Measurements from ENCODE around the gene GMDS. TPM values are rescaled to one million over a fixed set of nuclear protein-coding genes. Genes with fewer than 3 reads are reported as not detected.

Gene GMDS
- total and polyA plus RNA-seq, 5 donors = 8.1 to 13.5 (median 12.6) TPM

DNA sequence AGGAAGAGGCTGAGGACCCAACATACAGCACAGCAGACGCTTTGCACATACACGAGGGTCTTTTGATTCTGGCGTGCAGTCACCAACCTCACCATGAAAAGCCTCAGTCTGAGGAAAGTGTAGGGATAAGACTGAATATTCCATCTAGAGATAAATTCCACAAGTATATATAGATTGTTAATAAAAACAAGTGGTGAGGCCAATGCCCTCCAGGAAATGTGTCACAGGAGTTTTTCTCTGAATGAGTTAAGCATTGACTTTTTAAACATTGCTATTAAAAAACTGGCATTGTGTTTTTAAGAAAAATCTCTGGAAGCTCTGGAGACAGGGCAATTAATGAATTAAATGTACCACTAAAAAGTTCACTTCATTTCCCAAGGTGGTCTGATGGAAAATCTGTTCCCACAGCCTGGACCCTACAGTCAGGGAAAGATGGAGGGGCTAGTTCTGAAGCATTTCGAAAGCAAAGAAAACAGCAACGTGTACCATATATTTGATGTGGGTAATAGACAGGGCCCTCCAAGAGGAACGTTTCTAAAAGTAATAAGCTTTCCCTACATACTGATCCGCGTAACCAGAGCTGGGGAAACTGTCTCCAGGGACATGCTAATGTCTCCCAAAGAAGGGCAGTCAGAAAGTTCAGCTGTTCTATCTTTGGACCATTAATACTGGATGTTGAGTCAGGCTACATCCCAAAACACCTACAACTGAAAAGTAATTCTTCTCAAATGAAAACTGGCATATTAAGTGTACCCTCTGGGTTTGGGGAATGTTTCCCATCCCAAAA, 334.6 kb downstream of the GMDS start:
- Histone ChIP-seq H3K9me3 (ENCODE audit: control insufficient read depth, low read length) (no peaks in the 10 kb centered on the region), H3K4me3 (ENCODE audit: low read length) (no peak overlapping the region), H3K27ac (ENCODE audit: low read length) (no peak overlapping the region), H3K4me1 (ENCODE audit: control insufficient read depth, insufficient read depth, low read length) (no peaks in the 10 kb centered on the region), H3K27me3 (ENCODE audit: control insufficient read depth, insufficient read depth) (no peaks in the 10 kb centered on the region)
- WGBS = 74% methylated on average over 8 of the region's 8 CpGs
- DNase-seq (no peak), ATAC-seq (no peak)
- intact Hi-C loops (cut with DNase I) = no loop called here

GRCh38 chr6:1908784-1909183, 336.6 kb downstream of the GMDS start:
- H3K9me3 ChIP-seq (ENCODE audit: control insufficient read depth, low read length) = no peaks in the 10 kb centered on the region
- no peak overlapping the region for H3K4me3 ChIP-seq (ENCODE audit: low read length)
- no peak for DNase-seq
- ATAC-seq = no peak
- H3K27me3 ChIP-seq (ENCODE audit: control insufficient read depth, insufficient read depth) = no peaks in the 10 kb centered on the region
- intact Hi-C loops (cut with DNase I) = no loop called here
- no peak overlapping the region for H3K27ac ChIP-seq (ENCODE audit: low read length)
- no peaks in the 10 kb centered on the region for H3K4me1 ChIP-seq (ENCODE audit: control insufficient read depth, insufficient read depth, low read length)
- WGBS = 86% methylated on average over 7 of the region's 7 CpGs

DNA sequence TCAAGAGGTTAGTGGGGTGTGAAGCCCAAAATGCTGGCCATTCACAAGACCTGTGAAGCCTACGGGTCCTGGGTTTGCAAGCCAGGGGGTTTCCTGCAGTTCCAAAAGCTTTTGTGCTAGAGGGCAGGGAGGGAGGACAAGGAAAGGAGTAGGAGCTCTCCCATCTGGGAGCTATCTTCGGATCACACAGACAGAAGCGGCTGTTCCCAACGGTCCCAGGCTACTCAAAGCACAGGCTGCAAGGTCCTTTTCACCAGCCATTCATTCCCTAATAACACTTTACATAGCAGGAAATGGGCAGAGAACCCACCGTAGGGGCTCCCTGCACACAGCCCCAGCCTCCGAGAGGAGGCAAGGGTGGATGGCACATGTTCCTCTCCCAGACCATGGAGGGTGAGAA, 338.8 kb downstream of the GMDS start:
- no peak for ATAC-seq
- Histone ChIP-seq H3K27me3 (ENCODE audit: control insufficient read depth, insufficient read depth) (no peaks in the 10 kb centered on the region), H3K9me3 (ENCODE audit: control insufficient read depth, low read length) (no peaks in the 10 kb centered on the region), H3K4me1 (ENCODE audit: control insufficient read depth, insufficient read depth, low read length) (no peaks in the 10 kb centered on the region), H3K4me3 (ENCODE audit: low read length) (no peak overlapping the region), H3K27ac (ENCODE audit: low read length) (no peak overlapping the region)
- no peak for DNase-seq
- intact Hi-C loops (cut with DNase I) = no loop called here
- WGBS = 86% methylated on average over 6 of the region's 6 CpGs

DNA sequence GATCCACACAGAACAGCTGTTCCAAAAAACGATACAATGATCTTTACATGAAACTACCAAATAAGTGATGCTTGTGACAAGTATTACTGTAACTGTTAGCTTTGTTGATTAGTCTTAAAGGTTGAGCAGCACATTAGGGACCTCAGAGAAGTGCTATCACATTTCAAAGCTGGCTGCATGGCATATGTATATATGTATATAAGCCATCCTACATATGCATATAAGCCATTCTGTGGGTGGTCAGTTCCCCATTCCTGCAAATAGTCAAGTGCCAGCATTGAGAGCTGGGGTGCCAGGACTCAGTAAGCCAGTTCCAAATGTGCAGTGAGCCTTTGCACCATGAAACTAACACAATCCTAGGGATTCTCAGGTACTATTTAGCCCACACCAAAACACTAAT, 339.4 kb downstream of the GMDS start:
- DNase-seq (no peak), ATAC-seq (no peak)
- intact Hi-C loops (cut with DNase I) = no loop called here
- Histone ChIP-seq H3K4me3 (ENCODE audit: low read length) (no peak overlapping the region), H3K4me1 (ENCODE audit: control insufficient read depth, insufficient read depth, low read length) (no peaks in the 10 kb centered on the region), H3K27me3 (ENCODE audit: control insufficient read depth, insufficient read depth) (no peaks in the 10 kb centered on the region), H3K27ac (ENCODE audit: low read length) (no peak overlapping the region), H3K9me3 (ENCODE audit: control insufficient read depth, low read length) (no peaks in the 10 kb centered on the region)
- WGBS = 78% methylated on average over 1 of the region's 1 CpG

- no peak overlapping the region for H3K27ac ChIP-seq (ENCODE audit: low read length)
- no peaks in the 10 kb centered on the region for H3K9me3 ChIP-seq (ENCODE audit: control insufficient read depth, low read length)
- no peaks in the 10 kb centered on the region for H3K27me3 ChIP-seq (ENCODE audit: control insufficient read depth, insufficient read depth)
- H3K4me3 ChIP-seq (ENCODE audit: low read length) = no peak overlapping the region
- no peaks in the 10 kb centered on the region for H3K4me1 ChIP-seq (ENCODE audit: control insufficient read depth, insufficient read depth, low read length)
- WGBS = 87% methylated on average over 6 of the region's 6 CpGs
- DNase-seq = no peak
- ATAC-seq = no peak
- intact Hi-C loops (cut with DNase I) = no loop called here
Measured at GRCh38 chr6:1904898-1905297, 340.5 kb downstream of the GMDS start.

DNA sequence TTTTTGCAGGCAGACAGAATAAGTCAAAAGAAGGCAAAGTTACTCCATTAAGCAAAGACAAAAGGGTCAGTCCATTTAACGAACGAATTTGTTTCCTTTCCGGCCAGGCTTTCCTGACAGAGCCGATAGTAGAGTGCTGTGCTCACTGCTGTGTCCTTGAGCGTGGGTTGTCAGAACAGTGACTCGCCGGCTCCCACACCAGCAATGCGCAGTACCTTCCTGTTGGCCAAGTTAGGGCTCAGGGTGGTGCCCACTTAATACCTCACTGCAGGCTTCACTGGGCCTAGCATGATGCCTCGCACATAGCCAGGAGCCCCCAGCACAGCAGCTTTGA, 341.0 kb downstream of the GMDS start:
- DNase-seq (peak in 1 of 3 donors; percentile 47), ATAC-seq (peak; percentile 65 to 90)
- Histone ChIP-seq H3K9me3 (ENCODE audit: control insufficient read depth, low read length) (no peaks in the 10 kb centered on the region), H3K27ac (ENCODE audit: low read length) (no peak overlapping the region), H3K4me3 (ENCODE audit: low read length) (no peak overlapping the region), H3K4me1 (ENCODE audit: control insufficient read depth, insufficient read depth, low read length) (no peaks in the 10 kb centered on the region), H3K27me3 (ENCODE audit: control insufficient read depth, insufficient read depth) (no peaks in the 10 kb centered on the region)
- intact Hi-C loops (cut with DNase I) = no loop called here
- 52% methylated on average over 9 of the region's 9 CpGs for WGBS

DNA sequence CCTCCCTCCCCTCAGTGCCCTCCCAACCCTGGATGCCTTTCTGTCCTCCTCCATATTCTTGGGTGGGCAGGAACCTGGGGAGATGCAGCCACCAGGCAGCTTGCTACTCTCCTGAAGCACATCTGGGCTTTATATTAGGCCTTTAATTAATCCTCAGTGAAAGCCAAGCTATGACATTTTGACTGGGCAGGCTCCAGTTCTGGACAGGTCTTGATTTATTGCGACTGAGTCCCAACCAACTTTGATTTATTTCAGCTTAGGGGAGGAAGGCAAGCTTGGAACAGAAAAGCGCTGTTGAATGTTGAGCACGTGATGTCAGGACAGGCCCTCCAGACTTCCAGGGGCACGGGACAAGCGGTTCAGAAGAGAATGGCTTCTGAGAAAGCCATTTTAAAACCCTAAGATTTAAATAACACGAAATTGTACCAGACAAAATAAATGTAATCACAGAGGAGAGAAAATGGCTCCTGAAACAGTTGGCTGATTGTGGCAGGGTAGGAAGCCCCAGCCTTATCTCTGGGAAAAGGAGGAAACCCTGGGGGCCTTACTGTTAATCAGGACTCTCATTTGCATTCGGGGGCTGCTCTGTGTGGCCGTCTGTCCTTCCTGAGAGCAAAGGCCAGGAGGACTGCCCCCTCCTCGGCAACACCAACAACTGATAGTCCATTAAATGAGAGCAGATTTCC, 341.5 kb downstream of the GMDS start:
- ATAC-seq (peak; percentile 46 to 47), DNase-seq (no peak)
- 38% methylated on average over 9 of the region's 9 CpGs for WGBS
- no peaks in the 10 kb centered on the region for H3K27me3 ChIP-seq (ENCODE audit: control insufficient read depth, insufficient read depth)
- H3K4me3 ChIP-seq (ENCODE audit: low read length) = no peak overlapping the region
- no peaks in the 10 kb centered on the region for H3K9me3 ChIP-seq (ENCODE audit: control insufficient read depth, low read length)
- intact Hi-C loops (cut with DNase I) = no loop called here
- H3K4me1 ChIP-seq (ENCODE audit: control insufficient read depth, insufficient read depth, low read length) = no peaks in the 10 kb centered on the region
- H3K27ac ChIP-seq (ENCODE audit: low read length) = no peak overlapping the region

DNA sequence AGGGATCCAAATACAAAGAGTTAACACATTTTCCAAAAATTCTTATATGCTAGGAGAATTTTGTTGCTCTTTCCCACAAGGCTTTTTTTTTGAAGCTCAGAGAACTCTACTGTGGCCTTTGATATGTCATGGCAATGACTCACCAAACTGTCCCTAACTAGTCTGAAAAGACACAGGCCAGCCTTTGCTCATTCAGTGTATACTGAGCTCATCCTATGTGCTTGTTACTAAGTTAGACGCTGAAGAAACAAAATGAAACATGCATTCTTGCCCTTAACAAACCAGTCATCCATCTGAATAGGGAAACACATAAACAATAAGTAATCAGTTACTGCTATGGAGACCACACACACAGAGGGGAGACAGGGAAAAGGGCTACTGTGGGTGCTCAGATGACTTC, 343.8 kb downstream of the GMDS start:
- no peaks in the 10 kb centered on the region for H3K4me1 ChIP-seq (ENCODE audit: control insufficient read depth, insufficient read depth, low read length)
- no peak overlapping the region for H3K4me3 ChIP-seq (ENCODE audit: low read length)
- H3K9me3 ChIP-seq (ENCODE audit: control insufficient read depth, low read length) = no peaks in the 10 kb centered on the region
- ATAC-seq (no peak), DNase-seq (no peak)
- no peak overlapping the region for H3K27ac ChIP-seq (ENCODE audit: low read length)
- WGBS = 68% methylated on average over 1 of the region's 1 CpG
- intact Hi-C loops (cut with DNase I) = no loop called here
- no peaks in the 10 kb centered on the region for H3K27me3 ChIP-seq (ENCODE audit: control insufficient read depth, insufficient read depth)

DNA sequence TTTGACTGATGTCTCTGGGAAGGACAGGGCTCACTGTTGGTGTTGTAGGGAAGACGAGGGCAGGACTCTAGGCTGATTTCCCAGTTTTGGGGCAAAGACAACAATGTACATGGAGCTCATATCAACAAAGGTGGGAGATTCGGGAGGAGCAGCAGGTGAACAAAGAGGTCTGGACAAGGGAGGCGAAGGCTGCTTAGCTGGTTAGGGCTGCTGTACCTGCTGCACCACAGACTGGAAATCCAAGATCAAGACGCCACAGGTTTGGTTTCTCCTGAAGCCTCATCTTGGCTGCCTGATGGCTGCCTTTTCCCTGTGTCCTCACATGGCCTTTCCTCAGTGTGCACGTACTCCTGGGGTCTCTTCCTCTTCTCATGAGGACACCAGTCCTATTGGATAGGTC, 348.5 kb downstream of the GMDS start:
- intact Hi-C loops (cut with DNase I) = no loop called here
- ATAC-seq (no peak), DNase-seq (no peak)
- Histone ChIP-seq H3K9me3 (ENCODE audit: control insufficient read depth, low read length) (no peaks in the 10 kb centered on the region), H3K4me1 (ENCODE audit: control insufficient read depth, insufficient read depth, low read length) (no peaks in the 10 kb centered on the region), H3K27me3 (ENCODE audit: control insufficient read depth, insufficient read depth) (no peaks in the 10 kb centered on the region), H3K4me3 (ENCODE audit: low read length) (no peak overlapping the region), H3K27ac (ENCODE audit: low read length) (no peak overlapping the region)
- WGBS = 96% methylated on average over 5 of the region's 5 CpGs

DNA sequence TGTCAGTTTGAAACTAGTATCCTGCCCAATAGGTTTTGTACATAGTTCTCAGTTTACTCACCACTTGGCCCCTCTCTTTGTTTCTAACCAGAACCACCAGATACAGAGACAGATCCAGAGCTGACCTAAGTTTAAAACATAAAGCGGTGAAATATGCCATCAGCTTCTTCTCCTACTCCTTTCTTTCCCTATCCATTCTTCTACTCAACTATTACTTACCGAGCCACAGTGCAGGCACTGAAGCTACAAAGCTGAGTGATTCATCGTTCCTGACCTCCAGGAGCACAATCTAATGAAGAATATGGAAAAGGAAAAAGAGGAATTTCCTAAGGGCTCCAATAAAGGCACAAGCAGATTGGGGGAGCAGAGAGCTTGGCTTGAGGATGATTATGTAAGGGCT, 349.7 kb downstream of the GMDS start:
- intact Hi-C loops (cut with DNase I) = no loop called here
- Histone ChIP-seq H3K27ac (ENCODE audit: low read length) (no peak overlapping the region), H3K27me3 (ENCODE audit: control insufficient read depth, insufficient read depth) (no peaks in the 10 kb centered on the region), H3K4me3 (ENCODE audit: low read length) (no peak overlapping the region), H3K9me3 (ENCODE audit: control insufficient read depth, low read length) (no peaks in the 10 kb centered on the region), H3K4me1 (ENCODE audit: control insufficient read depth, insufficient read depth, low read length) (no peaks in the 10 kb centered on the region)
- DNase-seq (no peak), ATAC-seq (no peak)
- 95% methylated on average over 3 of the region's 3 CpGs for WGBS

GRCh38 chr6:1894954-1895353, 350.5 kb downstream of the GMDS start:
- intact Hi-C loops (cut with DNase I) = no loop called here
- Histone ChIP-seq H3K4me3 (ENCODE audit: low read length) (no peak overlapping the region), H3K9me3 (ENCODE audit: control insufficient read depth, low read length) (no peaks in the 10 kb centered on the region), H3K27ac (ENCODE audit: low read length) (no peak overlapping the region), H3K4me1 (ENCODE audit: control insufficient read depth, insufficient read depth, low read length) (no peaks in the 10 kb centered on the region), H3K27me3 (ENCODE audit: control insufficient read depth, insufficient read depth) (no peaks in the 10 kb centered on the region)
- ATAC-seq (peak; percentile 50 to 70), DNase-seq (no peak)
- WGBS = 82% methylated on average over 6 of the region's 6 CpGs
